Measurements from ENCODE around the gene COBL.

The COBL gene

GRCh38 chr7:51316666-51317581, at the start of gene COBL:
COBL (minus strand) TSS chr7:51316809; CDS start chr7:51316633, 176 bp downstream.
- no peak for DNase-seq (ENCODE audit: low spot score)

GRCh38 chr7:51366172-51366728, 49.6 kb upstream of the COBL start:
- no peak for DNase-seq (ENCODE audit: low spot score)

GRCh38 chr7:51357821-51358220, 41.2 kb upstream of the COBL start:
- DNase-seq (ENCODE audit: low spot score): no peak

GRCh38 chr7:51356849-51357516, 40.4 kb upstream of the COBL start:
- DNase-seq (ENCODE audit: low spot score): no peak

GRCh38 chr7:51354897-51355296, 38.3 kb upstream of the COBL start:
- DNase-seq (ENCODE audit: low spot score): no peak

- no peak for DNase-seq (ENCODE audit: low spot score)
These were observed 37.8 kb upstream of the COBL start for GRCh38 chr7:51354434-51354833.

GRCh38 chr7:51352174-51353100, 35.8 kb upstream of the COBL start:
- no peak for DNase-seq (ENCODE audit: low spot score)

GRCh38 chr7:51351661-51352060, 35.1 kb upstream of the COBL start:
- DNase-seq (ENCODE audit: low spot score): no peak

- DNase-seq (ENCODE audit: low spot score): no peak
These were observed 33.9 kb upstream of the COBL start for GRCh38 chr7:51350546-51350896.

GRCh38 chr7:51349820-51350545, 33.4 kb upstream of the COBL start:
- no peak for DNase-seq (ENCODE audit: low spot score)

GRCh38 chr7:51346126-51346525, 29.5 kb upstream of the COBL start:
- no peak for DNase-seq (ENCODE audit: low spot score)

- DNase-seq (ENCODE audit: low spot score): no peak
These were observed 28.0 kb upstream of the COBL start for GRCh38 chr7:51344406-51345138.

- DNase-seq (ENCODE audit: low spot score): no peak
These were observed 24.3 kb upstream of the COBL start for GRCh38 chr7:51340936-51341335.

- DNase-seq (ENCODE audit: low spot score): no peak
These were observed 23.6 kb upstream of the COBL start for GRCh38 chr7:51340029-51340838.

- no peak for DNase-seq (ENCODE audit: low spot score)
These were observed 18.4 kb upstream of the COBL start for GRCh38 chr7:51335057-51335456.

- DNase-seq (ENCODE audit: low spot score): no peak
These were observed 13.2 kb upstream of the COBL start for GRCh38 chr7:51329696-51330263.

GRCh38 chr7:51328351-51328801, 11.8 kb upstream of the COBL start:
- DNase-seq (ENCODE audit: low spot score): no peak

- DNase-seq (ENCODE audit: low spot score): no peak
These were observed 10.7 kb upstream of the COBL start for GRCh38 chr7:51327287-51327717.

- DNase-seq (ENCODE audit: low spot score): no peak
These were observed 10.2 kb upstream of the COBL start for GRCh38 chr7:51326656-51327286.

All from kidney capillary endothelial cell (primary cell).